ENCODE results near the gene TPCN1.

TPCN1 gene

DNA sequence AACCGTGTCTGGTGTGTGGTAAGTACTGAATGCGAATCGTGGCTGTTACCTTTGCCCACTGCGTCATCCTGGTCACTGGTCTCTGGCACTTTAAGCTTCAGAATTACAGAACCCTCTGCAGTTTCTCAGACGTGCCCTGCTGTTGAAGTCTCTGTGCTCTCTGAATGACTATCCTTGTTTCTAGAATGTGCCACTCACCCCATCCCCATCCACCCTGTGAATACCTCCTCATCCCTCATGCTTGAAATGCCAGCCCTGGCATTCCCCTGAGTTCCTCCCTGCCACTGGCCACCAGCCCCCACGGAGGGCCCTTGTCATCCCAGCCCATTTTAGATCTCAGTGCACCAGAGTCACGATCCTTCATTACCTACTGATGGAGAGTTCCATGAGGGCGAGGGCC, 21.3 kb downstream of the TPCN1 start:
- DNase-seq = no peak

- no peak for DNase-seq
Measured at GRCh38 chr12:113244047-113244460, 22.8 kb downstream of the TPCN1 start.

GRCh38 chr12:113244478-113244958, 23.3 kb downstream of the TPCN1 start:
- no peak for DNase-seq

- DNase-seq = no peak
Measured at GRCh38 chr12:113245695-113246477, 24.6 kb downstream of the TPCN1 start.

GRCh38 chr12:113246478-113247122, 25.3 kb downstream of the TPCN1 start:
- no peak for DNase-seq

GRCh38 chr12:113247123-113248050, 26.1 kb downstream of the TPCN1 start:
- DNase-seq = peak; percentile 54

DNA sequence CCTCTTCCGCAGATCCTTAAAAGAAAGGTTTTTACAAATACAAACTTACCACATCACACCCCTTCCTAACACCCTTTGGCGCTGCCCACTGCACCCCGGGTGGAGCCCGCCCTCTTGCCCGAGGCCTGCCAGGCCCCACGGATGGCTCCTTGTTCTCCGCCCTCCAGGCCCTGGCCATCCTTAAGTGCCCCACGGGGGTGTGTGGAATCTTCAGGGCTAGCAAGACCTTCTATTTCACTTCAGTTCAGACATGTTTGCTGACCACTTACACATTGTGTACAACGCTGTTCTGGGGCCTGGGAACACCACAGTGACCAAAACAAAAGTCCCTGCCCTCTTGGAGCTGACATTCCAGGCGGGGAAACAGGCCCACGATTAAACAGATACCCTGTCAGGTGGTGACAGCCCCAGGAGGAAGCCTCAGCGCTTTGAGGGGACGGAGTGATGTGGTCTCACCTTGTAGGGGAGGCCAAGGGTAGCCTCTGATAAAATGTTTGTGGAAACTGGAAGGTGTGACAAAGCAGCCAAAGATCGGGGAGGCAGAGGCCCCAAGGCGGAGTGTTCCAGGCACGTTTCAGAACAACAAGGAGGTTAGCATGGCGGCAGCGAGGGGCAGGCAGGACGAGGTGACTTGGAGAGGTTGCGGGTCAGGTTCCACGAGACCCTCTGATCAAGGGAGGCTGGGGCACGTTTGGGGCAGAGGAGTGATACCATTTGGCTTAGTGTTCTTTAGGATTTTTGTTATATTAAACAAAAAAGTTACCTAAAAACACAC, 27.0 kb downstream of the TPCN1 start:
- DNase-seq = no peak

DNA sequence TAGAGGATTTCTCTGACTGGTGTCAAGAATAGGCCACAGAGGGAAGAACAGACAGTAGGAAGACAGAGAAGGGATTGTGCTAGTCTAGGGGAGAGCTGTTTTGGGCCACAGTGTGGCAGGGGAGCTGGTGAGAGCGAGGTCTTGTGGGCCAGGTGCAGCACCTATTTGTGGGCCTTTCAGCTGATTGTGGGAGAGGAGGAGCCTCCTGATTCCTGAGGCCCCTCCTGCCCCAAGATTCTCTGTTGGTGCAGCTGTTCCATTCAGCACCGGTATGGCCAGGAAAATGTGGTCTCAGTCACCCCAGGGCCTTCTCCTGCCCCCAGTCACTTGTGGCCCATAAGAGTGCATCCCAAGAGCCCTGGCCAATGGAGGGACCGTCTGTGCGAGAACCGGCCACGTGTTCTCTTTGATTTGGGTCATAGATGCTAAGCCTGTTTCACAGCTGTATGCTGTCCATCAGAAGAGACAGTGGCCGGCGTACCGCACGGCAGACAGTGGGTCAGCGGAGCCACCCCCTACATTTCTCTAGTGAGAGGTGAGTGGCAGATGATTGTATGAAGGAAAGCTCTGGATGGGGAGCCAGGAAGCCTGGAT, 27.7 kb downstream of the TPCN1 start:
- no peak for DNase-seq

- DNase-seq = no peak
Measured at GRCh38 chr12:113249546-113249945, 28.3 kb downstream of the TPCN1 start.

GRCh38 chr12:113250045-113250444, 28.8 kb downstream of the TPCN1 start:
- DNase-seq = no peak

GRCh38 chr12:113251404-113252070, 30.3 kb downstream of the TPCN1 start:
- no peak for DNase-seq

- DNase-seq = no peak
Measured at GRCh38 chr12:113252494-113252893, 31.2 kb downstream of the TPCN1 start.

DNA sequence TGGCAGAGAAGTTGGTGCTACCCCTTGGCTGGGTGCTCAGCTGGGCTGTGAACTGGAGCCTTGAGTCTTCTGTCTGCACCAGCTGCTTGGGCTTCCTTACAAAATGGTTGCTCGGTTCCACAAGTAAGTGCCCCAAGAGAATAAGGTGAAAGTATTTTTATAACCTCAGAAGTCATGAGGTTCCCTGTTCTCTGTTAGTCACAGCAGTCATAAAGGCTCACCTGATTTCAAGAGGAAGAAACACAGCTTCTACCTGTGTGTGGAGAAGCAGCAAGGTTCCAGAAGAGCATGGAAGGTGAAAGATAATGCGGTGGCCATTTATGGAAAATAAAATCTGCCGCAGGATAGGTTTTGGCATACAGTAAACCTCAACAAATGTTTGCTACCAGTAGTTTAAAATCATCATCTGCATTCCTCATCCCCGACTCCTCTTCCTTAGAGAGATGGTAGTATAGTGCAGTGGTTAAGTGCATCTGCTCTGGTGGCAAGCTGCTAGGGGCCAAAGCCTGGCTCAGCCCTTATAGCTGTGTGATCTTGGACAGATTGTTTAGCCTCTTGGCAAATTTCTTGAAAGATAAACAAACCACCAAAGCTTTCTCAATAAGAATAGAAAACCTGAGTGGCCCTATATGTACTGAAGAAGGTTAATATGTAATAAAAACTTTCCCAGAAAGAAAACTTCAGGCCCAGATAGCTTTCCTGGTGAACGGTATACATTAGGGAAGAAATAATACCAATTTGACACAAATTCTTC, 32.4 kb downstream of the TPCN1 start:
- no peak for DNase-seq

- no peak for DNase-seq
Measured at GRCh38 chr12:113254298-113254697, 33.0 kb downstream of the TPCN1 start.

GRCh38 chr12:113257564-113257963, 36.3 kb downstream of the TPCN1 start:
- no peak for DNase-seq

GRCh38 chr12:113260127-113260526, 38.9 kb downstream of the TPCN1 start:
- DNase-seq = no peak

GRCh38 chr12:113260636-113261300, 39.5 kb downstream of the TPCN1 start:
- DNase-seq = no peak

GRCh38 chr12:113261847-113262470, 40.7 kb downstream of the TPCN1 start:
- DNase-seq = peak; percentile 90

DNA sequence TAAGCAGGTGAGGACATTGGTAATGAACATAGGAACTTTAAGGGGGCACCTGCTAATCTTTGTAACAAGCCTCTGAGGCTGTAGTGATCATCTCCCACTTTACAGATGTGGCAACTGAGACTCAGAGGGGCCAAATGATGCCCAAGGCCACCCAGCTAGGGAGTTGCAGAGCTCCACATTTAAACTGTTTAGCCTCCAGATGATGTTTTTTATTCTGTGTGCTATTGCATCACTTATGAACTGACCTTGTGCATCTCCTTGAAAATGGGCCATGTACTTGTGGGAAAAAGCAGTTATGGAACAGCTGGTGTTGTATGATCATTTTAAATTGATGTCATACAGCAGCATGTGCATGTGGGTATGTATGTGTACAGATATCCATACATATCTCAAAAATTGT, 41.4 kb downstream of the TPCN1 start:
- no peak for DNase-seq
